T-helper 1 cell treated with Interleukin-12 subunit alpha and Interleukin-12 subunit beta and Interleukin-4 antibody, amounts not matched to agents 30 ng/mL and 1 ng/mL, for 36 hours (primary cell): Measurements from ENCODE around the gene MITF. TPM values are rescaled to one million over a fixed set of nuclear protein-coding genes. Genes with fewer than 3 reads are reported as not detected.

Experiments used
- intact Hi-C: fragments of 100-400 bp; cut with micrococcal nuclease; formaldehyde crosslinking; loops from one replicate; pipeline ENCODE4 v1.15.1; 2024
- total RNA-seq: library from RNA; stranded (reverse); gene quantifications from 2 replicates; pipeline ENCODE4 v1.2.3, GENCODE V29; 2022

Gene MITF
- total RNA-seq, 1 donor from 2014 or later: not detected

DNA sequence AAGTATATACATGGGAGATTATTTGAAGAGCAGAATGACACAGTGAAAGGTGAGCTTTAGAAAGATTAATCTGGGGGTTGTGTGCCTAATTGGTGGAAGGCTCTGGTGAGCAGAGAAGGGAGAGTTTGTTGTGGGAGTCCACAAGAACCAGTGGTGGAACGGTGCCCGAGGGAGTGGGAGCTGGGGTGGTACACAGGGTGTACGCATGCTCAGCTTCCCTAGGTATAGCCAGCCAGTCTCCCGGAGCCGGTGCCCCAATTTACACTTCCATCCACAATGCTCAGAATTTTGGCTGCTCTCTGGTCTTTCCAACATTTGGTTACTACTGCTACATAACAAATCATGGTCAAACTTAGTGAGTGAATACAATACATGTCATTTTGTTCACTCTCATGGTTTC lies 92.5 kb downstream of the MITF start:
- intact Hi-C loops: no loop called here

DNA sequence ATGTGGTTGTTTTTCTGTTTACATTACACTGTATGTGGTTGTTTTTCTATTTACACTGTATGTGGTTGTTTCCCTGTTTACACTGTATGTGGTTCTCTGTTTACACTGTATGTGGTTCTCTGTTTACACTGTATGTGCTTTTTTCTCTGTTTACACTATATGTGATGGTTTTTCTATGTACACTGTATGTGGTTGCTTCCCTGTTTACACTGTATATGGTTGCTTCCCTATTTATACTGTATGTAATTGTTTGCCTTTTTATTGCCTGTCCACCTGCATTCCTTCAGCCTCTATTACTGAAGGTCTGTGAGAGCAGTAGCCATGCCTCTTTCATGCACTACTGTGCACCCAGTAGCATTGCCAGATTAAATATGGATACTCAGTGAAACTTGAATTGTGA lies 94.3 kb downstream of the MITF start:
- intact Hi-C loops: no loop called here

DNA sequence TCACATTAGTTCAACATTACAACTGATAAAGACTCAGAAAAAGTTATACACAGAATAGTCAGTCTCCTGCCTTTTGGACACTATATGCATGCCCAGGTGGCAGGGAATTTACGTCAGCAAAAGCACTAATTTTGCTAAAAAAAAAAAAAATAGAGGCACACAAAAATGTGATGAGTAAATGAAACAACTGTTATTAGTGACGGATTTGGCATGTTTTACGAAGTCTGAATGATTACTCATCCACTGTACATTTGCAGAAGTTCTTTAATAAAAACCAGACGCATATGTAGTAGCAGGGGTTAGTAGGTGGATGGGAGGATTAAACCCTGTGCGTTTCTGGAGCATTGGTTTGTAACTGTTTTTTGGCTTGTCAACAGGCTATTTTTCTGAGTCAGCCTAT lies 99.0 kb downstream of the MITF start:
- intact Hi-C loops: no loop called here

DNA sequence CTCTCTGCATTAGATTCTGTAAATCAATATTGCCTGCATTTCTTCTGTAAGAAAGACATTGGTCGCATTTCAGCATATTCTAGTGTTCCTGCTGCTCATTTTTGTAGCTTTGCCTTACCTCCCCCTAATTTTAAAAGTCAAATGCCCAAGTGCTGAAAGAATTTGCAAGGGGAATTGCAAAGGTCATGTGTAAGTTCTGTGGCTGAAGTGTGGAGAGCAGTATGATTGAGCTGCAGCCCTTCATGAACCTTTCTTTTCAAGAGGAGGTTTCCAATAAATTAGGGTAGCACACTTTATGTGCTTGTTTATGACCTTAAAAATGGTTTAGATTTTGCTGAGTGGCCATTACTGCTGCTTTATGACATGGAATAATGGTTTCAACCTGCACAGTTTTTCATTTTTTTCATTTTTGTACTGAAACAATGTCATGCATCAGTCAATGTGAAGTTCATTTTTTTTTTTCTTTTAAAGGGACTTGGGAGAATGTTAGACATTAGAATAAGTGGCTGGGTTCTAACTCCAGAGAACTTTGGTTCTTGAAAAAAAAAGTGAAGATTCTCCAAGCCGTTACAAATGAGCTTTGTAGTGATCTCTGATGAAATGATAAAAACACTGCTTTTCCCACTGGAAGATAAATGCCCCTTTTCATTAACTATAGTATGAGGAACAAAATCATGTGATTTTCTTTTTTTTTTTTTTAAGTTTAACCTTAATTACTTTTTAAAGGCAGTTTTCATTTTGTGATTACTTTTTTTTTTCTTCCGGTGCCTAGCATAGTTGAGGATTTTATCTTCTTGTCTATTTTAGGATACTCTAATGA lies 99.6 kb downstream of the MITF start:
- intact Hi-C loops: no loop called here

DNA sequence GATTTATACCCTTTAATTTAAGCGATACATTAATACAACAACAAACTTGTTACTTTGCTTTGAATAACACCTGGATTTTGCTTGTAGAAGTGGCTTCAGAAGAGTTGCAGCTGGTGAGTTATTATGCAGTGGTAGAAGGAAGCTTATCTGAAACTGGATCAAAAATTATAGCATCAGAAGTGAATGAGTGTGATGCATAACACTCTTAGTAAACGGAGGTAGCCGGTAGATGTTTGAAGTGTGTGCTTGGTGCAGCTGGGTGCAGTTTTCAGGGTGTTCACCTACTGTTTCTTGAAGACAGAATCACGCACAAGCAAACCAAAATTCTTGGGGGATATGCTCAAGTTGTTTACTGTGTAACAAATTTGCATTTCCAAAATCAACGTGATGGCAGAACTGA lies 103.1 kb downstream of the MITF start:
- intact Hi-C loops: no loop called here

DNA sequence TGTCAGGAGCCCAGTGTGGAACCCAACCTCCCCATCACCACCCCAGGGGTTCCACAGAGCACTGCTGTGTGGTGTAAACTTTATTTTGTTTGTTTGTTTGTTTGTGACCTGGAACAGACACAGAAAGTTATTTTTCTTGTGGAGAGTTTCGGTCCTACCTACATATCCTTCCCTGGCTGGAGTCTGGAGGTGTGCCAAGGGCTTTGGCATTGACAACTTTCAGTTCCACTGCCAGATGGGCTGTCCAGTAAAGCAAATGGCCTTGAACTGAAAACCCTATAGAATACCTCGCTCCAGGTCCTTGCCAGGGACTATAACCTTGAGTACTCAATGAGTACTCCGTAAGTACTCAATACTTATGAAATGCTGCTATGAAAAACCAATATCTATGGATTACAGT lies 103.5 kb downstream of the MITF start:
- intact Hi-C loops: no loop called here

DNA sequence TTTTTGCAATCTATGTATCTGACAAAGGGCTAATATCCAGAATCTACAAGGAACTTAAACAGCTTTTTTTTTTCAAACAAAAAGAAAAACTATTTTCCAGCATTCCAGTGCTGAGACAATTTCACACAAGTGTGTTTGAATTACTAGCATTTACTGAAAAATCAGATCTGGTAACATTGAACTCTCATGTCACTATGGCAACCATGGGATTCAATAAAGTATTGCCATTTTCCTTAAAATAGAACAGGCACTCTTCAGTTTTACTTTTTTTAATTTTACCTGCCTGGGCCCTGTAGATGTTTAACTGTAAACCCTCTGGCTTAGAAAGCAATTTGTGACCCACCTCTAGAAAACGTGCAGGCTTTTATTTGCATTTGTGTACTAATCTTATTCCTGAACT lies 105.4 kb downstream of the MITF start:
- intact Hi-C loops: no loop called here

DNA sequence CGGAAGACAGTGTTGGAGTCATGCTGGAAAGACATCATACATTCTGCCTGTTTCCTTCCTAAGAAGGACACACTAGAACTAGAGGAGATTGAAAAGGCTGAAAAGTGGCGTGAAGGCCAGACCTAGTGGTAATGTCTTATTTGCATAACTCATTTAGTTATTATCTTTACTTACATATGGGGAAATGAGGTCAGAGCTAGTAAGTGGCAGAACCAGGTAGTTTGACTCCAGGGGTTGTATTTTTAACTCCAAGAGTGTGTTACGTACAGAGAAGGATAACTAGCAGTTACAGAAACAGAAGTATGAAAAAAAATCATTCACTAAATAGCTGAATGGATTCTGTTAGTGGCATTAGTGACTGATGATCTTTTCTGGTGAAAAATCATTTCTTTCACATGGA lies 108.0 kb downstream of the MITF start:
- intact Hi-C loops: no loop called here

DNA sequence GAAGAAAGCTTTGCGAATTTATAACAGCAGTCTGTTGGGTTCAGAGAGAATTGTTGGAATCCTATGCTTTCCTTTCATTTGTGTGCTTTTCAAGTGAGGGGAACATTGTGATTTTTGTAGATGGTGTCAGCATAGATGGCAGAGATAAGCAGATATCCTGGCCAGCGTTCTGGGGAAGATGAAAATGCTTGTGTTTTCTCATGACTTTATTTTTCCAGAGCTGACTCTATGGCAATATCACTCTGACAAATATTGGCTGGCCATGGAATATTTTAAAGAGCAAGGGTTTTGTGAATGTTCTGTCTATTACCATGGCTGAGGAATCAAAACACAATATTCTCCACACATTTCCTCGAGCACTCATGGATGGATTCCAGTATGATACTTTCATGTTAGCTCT lies 108.8 kb downstream of the MITF start:
- intact Hi-C loops: no loop called here

DNA sequence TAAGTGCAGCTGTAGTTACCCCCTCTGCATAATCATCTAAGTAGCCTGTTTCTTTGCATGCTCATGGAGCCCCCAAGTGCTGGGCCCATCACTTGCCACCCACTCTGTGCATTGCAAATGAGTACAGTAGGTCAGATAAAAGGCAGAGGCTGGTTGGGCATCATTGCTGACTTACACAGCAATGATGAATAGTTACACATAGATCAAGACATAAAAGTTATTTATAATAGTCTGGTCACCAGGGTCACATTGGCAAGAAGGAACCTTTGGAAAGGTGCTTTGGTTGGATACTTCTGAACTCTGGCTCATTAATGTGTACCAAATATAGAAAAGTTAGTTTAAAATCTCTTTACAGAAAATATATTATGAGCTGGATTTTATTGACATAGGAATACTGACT lies 111.6 kb downstream of the MITF start:
- intact Hi-C loops: no loop called here

DNA sequence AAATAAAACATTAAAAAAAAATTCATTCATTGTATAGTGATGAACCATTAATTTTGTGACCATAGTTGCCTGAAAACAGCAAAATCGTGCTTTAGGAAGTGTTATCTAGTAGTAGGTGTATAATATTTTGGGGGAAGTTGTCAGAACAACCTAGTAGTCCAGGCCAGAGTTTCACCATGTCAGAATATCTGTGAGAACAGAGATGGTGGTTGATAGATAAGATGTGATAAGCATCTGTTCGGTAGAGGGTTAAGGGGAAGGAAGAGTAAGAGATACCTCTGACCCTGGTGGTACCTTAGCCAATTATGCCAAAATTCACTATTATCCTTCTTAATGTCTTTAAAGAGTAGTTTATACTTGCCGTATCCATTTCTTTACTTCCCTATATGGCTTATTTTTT lies 113.8 kb downstream of the MITF start:
- intact Hi-C loops: no loop called here

DNA sequence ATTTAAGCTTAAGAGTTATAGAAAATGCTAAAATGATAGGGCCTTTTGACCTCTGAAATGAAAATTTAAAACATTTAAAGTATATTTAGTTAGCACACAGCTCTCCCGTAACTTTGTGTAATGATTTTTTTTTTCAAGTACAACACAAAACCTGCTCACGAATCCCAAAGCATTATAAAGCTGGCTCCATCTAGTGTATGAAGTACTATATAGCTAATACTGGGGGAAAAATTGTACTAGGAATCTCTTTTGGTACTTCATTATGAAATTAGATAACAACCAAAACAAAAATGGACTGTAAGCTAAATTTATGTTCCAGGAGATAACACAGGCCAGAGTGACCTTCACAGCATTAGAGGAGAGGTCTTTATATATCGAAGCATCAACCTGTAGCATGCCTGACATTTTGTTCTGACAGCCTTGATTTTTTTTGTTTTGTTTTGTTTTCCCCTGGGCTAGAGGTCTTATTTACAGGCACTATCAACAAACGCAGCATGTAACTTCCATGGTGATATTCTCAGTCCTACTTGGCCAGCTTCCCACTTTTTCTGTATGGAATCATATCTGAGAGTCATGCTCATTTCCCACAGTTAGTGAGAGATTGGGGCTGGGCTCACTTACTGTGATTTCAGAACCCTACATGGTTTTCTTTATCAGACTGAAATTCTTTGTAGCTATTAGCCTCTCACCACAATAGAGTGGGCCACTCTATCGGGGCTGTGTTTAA lies 116.3 kb downstream of the MITF start:
- intact Hi-C loops: no loop called here

DNA sequence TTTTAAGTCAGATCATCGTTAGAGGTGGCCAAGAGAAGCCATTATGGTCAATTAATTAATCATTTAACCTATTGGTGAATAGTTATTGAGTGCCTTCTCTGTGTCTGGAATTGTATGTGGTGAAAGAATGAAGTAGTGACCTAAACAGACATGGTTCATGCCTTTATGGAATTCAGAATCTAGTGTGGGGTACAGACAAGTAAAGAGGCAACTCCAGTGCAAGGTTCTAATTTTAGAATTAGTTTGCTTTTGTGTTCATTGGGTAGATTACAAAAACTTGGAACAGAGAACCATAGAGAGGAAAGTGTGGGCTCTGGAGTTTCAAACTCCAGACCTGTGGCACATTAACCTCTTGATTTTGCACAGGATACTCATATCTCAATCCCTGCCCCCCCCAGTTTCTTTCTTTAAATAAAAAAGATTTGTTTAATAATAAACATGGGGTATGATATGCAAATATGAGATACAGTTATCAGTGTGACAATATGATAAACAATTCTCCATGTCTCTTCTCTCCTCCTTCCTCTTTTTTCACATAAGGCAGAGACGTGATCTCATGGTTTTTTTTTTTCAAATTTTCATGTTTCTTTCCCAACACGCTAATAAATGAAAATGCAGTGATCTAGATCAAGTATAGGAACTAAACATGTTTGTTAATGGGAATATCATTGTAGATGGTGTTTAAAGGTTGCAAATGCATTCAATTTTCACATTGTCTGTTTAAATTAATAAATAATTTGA lies 117.9 kb downstream of the MITF start:
- intact Hi-C loops: no loop called here

DNA sequence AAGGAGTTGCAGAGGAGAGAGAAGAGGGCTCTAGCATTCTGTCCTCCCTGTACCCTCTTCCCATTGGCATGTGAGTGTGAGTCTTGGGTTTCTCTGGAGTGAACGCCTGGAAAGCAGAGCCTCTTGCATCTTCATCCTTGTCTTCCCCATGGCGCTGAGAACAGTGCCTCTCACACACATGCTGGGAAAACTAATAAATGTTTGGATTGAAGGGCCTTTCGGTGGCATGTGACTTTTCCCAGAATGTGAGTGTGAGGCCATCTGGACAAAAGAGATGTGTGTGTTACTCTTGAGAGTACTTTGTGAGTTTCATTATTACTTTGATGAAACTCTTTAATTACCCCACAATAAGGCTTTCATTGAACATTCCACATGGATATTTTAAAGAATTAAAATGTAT lies 122.3 kb downstream of the MITF start:
- intact Hi-C loops: no loop called here

DNA sequence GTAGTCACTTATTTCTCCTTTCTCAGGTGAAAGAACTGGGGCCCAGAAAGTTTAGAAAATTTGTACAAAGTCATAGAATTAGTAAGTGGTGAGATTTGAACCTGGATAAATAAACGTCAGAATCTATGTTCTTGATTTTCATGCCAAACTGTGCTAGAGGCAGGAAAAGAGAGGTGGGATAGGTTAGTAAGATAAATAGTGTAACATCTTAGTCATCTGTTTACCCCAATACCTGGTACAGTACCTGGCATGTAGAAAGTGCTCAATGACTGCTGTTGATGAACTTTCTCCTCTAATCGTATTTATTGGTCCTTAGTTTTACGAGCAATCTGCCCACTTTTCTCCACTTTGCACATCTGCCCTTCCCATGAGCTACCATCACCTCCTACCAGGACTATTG lies 124.9 kb downstream of the MITF start:
- intact Hi-C loops: no loop called here

DNA sequence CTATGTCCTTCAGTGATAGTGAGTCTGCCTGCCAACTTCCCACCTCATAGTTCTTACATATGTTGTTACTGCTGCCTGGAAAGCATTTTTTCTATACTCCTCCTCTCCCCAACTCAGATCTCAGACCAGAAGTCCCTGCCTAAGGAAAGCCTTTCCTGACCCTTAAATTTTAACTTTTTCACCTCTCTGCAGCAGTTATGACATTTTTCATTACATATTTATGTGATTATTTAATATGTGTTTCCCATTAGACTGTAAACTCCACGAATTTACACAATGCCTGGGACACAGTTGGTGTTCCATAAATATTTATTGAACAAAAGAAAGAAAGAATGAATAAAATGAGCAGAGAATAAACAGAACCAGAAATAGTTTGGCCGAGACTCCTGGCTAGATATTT lies 125.5 kb downstream of the MITF start:
- intact Hi-C loops: no loop called here

DNA sequence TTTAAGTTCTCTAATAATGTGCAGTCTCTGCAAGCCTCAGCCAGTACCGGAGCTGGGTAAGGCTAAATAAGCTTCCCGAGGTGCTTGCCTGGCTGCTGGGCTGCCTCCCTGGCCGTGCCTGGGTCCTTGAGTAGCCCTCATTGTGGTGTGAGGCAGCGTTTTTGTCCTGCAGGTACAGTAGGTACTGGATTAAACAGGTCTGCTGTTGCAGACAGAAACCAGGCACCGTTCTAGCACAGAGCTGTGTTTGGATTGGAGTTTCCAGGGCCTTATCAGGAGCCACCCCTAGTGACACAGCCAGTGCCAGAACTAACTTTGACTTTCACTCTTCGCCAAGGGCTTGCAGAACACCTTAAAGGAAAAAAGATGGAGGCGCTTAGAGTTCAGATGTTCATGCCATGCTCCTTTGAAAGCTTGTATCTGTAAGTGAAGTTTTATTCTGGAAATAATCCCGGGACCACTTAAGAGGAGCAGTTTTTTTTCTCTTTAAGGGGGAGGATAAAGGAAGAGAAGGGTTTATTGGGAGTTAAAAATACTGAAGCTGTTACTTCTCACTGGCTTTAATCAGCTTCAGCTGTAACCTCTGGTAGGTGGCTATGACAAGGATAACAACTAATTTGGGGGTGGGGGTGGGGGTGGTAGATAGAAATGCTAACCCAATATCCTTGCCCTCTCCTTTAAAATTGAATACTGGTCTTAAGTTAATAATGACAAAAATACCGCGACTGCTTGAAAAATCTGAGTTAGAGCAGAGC lies 126.8 kb downstream of the MITF start:
- intact Hi-C loops: no loop called here

DNA sequence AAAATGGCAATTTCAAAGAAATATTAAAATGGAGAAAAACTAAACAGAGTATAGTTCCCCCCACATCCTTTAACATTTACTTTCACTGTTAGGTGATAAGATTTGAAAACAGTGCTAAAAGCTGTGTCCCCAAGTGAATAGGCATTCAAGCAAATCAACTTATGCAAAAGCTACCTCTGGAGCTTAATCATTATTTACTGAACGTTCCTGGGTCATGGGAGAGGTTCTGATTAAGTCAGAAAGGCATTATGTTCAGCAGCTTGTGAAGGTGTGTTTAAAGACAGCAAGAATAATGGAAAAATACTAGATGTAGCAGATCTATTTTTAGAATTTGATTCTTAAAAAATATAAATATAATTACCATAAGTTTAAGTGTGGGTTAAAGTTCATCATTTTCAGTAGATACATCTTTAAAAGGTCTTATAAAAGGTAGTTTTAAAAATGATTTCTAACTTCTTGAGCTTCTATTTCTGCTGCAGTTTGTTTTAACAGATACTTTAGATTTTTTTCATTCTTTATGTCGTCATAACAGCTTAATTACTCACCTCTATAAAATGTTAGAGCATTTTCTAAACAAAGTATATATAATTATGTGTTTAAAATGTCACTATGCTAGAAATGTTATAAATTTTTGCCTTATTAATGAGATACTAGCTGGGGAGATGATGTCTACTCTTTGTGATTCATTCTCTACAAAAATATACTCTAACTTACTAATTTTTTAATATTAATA lies 127.9 kb downstream of the MITF start:
- intact Hi-C loops: no loop called here

DNA sequence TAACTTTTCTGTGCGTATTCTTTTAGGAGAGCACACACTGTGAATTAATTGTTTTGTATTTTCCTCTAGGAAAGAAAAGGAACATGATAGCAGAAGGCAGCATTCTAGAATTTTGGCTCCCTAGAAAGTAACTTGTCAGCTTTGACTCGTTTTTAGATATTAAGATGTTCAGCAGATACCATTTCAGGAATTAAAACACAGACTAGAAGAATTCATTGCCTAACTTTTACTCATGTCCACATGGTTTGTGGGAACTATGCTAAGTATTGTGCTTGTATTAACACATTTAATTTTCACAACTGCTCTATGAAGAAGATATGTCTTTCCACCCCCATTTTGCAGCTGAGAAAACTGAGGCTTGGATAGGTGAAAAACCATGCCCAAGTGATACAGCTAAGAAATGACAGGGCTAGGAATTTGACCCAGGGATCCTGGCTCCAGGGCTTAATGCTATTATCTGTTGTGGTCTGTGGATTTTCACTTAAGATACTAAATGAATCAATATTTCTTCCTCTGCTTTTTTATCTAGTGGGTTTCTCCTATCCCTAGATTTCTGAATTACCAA lies 128.8 kb downstream of the MITF start:
- intact Hi-C loops: no loop called here

DNA sequence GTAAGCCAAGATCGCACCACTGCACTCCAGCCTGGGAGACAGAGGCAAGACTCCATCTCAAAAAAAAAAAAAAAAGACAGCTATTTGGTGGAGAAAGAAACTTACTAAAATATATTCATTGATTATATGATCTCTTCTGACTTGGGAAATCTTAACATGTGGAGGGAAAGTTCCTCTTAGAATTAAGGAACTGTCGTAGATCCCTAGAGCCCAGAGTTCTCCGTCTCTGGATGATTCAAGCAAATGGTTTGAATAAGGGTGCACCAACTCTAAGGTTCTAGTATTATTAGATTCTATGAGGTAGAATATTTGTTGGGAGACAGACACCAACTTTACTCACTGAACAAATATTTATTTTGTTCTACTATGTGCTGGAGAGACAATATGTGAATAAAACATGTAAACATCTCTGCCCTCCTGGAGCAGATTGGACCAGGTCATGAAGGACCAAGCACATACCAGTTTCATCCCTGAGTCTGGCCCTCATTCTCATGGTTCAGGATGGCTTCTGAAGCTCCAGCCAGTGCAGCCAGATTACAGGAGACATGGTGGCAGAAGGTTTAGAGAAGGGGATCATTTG lies 129.7 kb downstream of the MITF start:
- intact Hi-C loops: no loop called here
